Fibroblast of villous mesenchyme (primary cell): ENCODE results near the gene RERE. TPM values are rescaled to one million over a fixed set of nuclear protein-coding genes. Genes with fewer than 3 reads are reported as not detected.

Source experiments
- DNase-seq: peaks from one replicate; pipeline ENCODE4 v3.0.0-alpha.2; 2010; ENCODE audit warnings: low read depth
- H3K4me3 ChIP-seq: 2 replicates; pipeline ENCODE4 v1.5.1; 2011; ENCODE audit warnings: low read depth, mild to moderate bottlenecking, low read length
- CTCF ChIP-seq: IDR thresholded peaks from 2 replicates; pipeline ENCODE4 v1.5.1; 2012; ENCODE audit warnings: low read depth, mild to moderate bottlenecking, low read length; ENCODE audit not compliant: insufficient read depth
- total RNA-seq: library from RNA; depleted of rRNA; stranded (reverse); fragments of >200 nt; gene quantifications from 2 replicates; pipeline ENCODE4 v1.2.3, GENCODE V29; 2012

RERE gene
- total RNA-seq, 1 donor: 51.4 TPM

GRCh38 chr1:8496473-8496872 is 321.0 kb downstream of the RERE start:
- TF ChIP-seq CTCF: no peak
- H3K4me3 ChIP-seq: no peak overlapping the region
- DNase-seq: no peak

GRCh38 chr1:8495928-8496401 is 321.5 kb downstream of the RERE start:
- no peak for TF ChIP-seq CTCF
- H3K4me3 ChIP-seq: no peak overlapping the region
- DNase-seq: no peak

- no peak for TF ChIP-seq CTCF
- DNase-seq: no peak
- H3K4me3 ChIP-seq: no peak overlapping the region
Measured at GRCh38 chr1:8494681-8495080, 322.8 kb downstream of the RERE start.

- no peak overlapping the region for H3K4me3 ChIP-seq
- peak; percentile 58 for DNase-seq
- no peak for TF ChIP-seq CTCF
Measured at GRCh38 chr1:8493916-8494540, 323.4 kb downstream of the RERE start.

DNA sequence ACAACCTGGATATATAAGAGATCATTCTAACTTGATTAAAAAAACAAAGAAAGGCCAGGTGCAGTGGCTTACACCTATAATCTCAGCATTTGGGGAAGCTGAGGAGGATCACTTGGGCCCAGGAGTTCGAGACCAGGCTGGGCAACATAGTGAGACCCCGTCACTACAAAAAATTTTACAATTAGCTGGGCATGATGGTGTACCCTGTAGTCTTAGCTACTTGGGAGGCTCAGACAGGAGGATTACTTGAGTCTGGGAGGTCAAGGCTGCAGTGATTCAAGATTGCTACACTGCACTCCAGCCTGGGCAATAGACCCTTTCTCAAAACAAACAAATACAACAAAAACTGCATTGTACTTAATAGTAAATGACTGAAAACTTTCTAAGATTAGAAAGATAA is 330.2 kb downstream of the RERE start:
- no peak overlapping the region for H3K4me3 ChIP-seq
- DNase-seq: no peak
- TF ChIP-seq CTCF: no peak

DNA sequence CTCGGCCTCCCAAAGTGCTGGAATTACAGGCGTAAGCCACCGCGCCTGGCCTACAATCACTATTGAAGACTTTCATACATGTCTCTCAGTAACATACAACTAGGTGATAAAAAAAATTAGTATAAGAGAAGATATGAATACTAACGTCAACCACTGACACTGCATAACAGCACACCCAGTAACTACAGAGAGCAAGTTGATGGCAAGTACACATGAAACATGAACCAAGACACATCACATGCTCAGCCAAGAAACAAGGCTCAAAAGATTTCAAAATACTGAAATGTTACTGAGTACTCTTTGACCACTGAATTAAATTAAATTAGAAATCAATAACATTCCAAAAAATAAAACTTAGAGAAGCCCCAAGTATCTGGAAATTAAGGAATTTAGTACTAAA is 331.4 kb downstream of the RERE start:
- TF ChIP-seq CTCF: no peak
- no peak overlapping the region for H3K4me3 ChIP-seq
- DNase-seq: no peak

- no peak for DNase-seq
- no peak for TF ChIP-seq CTCF
- H3K4me3 ChIP-seq: no peak overlapping the region
Measured at GRCh38 chr1:8483586-8483985, 333.9 kb downstream of the RERE start.
